ENCODE results near the gene TREML2.
A peak's percentile ranks its signal among the peaks of the same experiment; 100 is the strongest.
"Not testable (repeated sequence)": the region's sequence is repeated elsewhere in the genome, so short reads cannot be mapped to it uniquely, and the experiment has no call there.

Gene TREML2

GRCh38 chr6:41208439-41209106, 7.6 kb upstream of the TREML2 start:
- no peak for DNase-seq

DNA sequence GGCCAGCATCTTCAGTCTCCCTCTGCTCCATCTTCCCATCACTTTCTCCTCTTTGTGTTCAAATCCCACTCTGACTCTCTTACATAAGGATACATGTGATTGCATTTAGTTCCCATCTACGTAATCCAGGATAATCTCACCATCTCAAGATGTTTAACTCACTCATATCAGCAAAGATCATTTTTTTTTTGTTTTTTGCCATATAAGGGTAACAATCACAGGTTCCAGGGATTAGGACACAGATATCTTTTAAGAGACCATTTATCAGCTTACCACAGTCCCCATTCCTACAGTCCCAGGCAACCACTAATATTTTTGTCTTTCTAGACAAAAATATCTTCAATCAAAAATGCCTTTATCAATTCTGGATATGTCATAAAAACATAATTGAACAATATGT, 3.2 kb upstream of the TREML2 start:
- DNase-seq: no peak

DNA sequence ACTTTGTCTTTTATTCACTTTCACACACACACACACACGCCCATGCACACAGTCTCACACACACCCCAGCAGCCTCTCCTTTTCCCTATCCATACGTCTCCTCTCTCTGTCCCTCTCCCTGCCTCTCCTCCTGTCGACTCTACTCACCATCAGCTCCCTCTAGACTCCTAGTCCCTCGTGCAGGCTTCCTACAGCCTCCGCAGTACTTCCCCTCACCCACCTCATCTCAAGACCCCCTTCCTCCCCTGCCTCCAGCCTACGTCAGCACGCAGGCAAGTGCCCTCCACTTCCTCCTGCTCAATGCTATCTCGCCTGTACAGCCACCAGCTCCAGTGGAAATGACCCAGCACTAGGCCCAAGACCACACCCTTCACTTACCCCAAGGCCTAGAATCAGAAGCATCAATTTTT, 820 bp upstream of the TREML2 start:
- no peak for DNase-seq

DNA sequence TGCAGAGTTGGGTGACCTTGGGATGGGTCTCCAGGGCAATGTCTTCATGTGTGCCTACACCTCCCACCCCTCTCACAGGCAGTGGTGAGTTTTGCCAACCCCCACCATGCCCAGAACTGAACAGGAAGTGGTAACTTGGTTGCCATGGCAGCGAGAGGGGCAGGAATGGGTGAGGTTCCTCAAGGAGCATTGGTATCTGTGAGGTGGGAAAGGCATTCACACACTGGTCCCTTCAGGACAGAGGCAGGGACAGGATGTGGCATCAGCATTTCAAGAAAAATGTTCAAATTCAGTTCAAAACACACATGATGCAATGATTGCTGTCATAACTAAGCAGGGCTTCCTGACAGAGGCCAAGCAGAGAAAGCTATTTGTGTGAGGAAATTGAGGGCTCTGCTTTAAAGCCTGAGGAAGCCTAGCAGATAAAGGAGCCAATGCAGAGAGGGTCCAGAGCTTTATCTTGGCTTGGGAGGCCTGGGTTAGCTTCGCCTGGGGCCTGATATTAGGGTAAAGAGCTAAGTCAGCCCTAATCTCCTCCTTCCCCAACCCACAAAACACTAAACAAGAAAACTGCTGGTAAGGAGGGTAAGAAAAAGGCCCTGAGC, 551 bp downstream of the TREML2 start:
- DNase-seq: peak; percentile 59

- no peak for DNase-seq
These were observed 1.2 kb downstream of the TREML2 start for GRCh38 chr6:41199552-41200246.

GRCh38 chr6:41197234-41197633, 3.7 kb downstream of the TREML2 start:
- DNase-seq: no peak

DNA sequence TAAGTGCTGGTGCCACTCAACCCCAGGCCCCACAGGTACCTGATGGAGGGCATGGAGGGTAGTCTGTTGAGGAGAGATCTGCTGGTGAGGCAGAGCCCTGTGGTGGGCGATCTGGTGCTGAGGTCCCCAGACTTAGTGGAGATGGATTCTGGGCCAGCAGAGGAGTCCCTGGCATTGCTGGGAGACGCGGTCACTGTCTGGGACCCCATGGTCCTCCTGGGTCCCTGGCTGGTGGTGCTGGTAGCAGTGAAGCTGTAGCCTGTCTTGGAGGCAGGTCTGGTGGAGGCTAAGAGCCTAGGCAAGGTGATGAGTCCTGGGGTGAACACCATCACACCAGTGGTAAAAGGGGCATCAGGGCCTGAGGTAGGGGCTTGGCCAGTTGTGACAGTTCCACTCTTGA, 6.6 kb downstream of the TREML2 start:
- no peak for DNase-seq

DNA sequence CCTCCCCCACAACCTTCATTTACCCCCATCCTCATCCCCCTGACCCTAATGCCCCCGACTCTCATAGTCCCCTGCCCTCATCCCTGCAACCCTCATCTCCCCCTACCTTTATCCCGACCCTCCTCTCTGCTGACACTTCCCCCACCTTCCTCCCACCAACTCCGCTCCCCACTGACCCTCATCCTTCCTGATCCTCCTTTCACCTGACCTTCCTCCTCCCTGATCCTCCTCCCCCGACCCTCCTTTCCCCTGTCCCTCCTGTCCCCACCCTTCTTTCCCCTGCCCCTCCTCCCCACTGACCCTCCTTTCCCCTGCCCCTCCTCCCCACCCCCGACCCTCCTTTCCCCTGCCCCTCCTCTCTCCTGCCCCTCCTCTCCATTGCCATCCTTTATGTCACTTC, 7.1 kb downstream of the TREML2 start:
- DNase-seq: no peak

DNA sequence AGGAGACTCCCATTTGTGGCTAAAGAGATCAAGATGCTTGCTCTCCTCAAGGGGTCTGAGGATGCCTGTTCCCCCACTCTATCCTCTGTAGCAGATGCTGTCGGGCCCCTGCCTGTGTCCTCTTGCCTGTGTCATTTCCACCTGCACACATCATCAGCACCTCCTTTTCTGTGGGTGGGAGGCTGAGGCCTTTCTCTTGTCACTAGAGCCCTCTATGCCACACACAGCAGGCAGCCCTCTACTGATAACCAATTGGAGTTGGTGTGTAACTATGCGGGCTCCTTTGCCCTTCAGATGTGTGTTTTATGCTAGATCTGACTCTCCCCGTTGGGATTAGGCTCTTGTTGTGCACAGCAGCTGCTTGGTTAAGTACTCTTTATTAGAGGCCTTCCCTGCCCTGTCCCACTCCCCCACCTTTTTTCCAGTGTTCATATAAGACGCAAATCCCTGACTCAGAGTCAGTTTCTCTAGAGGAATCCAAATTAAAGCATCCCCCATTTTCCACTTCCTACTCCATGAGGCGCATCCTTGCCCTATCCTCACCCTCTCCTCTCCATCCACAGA, 7.7 kb downstream of the TREML2 start:
- no peak for DNase-seq

DNA sequence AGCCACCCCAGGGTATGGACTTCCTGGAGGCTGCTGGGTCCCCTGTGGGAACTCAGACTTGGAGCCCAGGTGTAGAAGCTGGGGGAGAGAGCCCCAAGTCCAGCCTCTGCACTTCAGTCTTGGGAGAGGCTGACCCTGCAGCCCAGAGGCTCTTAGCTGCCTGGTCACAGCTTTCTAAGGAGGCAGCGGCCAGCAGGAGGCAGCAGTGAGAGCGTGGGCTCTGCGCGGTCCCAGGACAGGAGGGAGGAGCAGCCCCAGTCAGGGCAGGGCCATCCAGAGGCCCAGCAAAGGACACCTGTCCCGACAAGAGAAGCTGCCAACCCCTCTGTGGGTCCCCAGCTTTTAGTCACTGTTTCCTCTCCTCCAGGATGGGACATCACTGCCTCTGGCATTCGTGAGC, 9.4 kb downstream of the TREML2 start:
- DNase-seq: no peak

DNA sequence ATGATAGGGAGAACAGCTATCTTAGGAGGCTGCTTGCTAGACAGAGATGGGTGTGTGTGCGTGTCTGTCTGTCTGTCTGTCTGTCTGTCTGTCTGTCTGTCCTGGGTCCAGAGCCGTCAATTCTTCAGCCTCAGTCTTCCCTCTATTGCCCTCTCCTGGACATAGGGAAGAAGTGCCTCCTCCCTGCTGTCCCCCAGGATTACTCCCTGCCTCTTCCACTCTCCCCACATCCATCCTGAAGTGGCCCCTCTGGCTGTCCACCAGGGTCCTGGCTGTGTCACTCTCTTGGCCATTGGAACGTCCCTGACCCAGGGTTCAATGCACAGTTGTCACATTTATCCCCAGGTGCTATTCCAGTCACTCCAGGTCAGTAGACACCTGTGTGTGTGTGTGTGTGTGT, 10.2 kb downstream of the TREML2 start:
- DNase-seq: no peak

GRCh38 chr6:41189967-41190366, 11.0 kb downstream of the TREML2 start:
- no peak for DNase-seq

GRCh38 chr6:41189046-41189445, 11.9 kb downstream of the TREML2 start:
- not testable (repeated sequence) for DNase-seq

DNA sequence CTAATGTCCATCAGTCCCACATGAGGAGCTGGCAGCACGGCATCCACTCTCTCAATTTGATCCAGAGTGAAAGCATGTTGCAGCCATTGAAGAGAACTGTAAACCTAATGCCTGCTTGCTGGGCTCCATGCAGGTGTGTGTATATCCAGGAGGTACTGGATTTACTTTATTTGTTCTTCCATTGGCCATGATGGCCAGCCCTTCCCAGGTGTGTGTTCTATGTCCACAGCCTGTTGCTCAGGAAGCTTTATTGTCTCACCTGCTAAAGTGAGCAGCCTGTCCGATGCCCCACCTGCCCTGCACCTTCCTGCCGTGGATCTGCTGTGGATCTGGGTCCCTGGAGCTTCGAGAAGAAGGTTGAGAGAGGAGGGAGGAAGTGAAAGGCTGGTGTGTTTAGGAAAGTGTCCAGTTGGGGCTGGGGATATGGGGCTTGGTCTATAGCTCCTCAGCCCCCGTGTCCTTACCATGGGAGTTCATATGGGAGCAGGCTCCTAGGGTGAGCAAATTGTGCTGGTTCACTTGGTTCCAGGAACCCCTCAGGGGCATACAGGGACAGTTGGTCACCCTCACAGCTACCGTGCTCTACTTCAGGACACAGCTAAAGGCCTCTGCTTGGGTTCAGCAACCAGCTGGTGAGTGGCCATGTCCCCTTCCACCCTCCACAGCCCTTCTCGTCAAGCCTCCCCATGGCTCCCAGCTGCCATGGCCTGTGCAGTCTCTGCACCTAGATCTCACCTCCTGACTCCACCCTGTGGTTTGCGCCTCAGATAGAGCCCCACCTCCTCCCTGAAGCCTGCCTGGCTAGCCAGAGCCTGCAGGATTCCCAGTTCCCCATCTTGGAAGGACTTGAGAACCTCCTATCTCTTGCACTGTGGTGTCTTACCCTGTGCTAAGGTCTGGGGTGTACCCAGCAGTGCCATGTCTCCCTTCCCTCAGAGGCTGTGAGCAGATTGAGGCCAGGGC, 12.7 kb downstream of the TREML2 start:
- DNase-seq: no peak

DNA sequence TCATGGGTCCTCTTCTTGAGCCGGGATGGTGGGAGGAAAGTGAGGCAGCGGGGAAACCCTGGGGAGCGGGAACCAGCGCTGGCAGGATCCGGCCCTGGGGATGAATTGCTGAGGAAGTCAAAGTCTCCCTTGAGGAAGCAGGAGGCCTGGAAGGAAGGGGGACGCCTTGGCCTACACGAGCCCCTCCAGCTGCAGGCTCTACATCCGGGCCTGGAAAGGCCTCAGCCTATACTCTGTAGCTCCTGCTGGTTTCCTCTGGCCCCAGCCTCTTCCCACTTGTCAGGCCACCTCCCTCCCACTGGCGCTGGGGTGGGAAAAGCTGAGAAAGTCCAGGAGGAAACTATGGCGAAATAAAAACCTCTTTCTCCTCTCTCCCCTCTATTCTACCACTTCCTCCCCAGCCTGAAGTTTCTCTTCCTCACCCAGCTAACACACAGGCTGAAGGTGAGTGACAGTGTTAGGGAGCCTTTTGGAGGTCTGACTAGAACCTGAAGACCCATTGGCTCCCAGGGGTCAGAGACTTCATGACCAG, 14.9 kb downstream of the TREML2 start:
- DNase-seq: no peak

DNA sequence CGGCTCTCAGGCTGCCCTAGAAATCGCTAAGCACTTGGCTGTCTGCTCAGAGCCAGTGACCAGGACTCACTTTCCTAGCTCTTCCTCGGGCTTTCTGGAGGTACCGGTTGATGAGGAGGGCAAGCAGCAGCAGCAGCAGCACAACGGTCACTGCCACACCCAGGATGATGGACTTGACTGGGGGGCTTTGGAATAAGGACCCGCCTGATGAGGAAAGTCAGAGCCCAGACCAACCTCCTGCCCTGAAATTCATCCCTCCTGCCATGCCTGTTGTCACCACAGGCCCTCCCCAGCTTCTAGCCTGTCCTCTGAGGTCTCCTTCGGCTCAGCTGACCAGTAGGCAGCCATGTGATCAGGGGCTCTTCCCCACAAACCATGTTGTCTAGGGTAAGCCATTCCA, 16.2 kb downstream of the TREML2 start:
- DNase-seq: no peak

DNA sequence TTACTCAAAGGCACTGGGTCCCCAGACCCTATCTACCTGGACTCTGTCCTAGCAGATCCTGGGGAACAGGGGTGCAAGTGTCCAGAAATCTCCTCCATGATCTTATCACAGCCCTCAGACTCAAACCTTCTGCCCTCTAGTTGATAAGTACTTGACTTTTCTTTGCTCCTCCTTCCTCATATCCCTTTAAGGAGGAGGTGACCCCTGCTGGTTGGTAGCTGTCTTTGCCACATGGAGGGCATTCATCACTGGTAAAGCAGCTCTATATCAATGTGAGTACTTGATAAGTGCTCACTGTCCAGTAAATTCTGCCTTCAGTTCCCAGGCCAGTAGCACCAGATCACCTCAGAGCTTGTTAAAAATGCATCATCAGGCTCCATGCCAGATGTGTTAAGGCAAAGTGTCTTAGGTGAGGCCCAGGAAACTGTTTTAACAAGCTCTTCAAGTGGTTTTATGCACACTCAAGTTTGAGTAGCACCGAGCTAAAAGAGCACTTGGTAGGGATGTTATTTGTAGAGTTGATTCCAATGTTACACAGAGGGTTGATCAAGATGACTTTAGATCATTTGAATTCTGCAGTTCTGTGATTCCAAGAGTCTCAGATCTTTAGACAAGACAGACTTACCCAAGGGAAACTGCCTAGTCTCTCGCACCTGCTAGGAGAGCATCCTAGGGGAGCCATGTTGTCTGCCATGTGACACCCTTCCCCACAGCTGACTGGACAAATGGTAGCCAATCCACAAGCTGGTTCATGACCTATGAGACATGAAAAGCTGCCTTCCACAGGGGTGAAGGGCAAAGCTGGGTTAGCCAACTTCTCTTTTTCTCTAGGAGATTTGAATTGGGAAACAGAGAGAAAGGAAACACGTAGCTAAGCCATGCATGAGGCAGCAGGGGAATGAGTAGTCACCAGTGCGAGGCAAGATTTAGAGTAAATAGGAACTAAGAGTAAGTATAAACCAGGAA, 18.6 kb downstream of the TREML2 start:
- DNase-seq: peak; percentile 51

- DNase-seq: no peak
These were observed 19.4 kb downstream of the TREML2 start for GRCh38 chr6:41181566-41181965.

DNA sequence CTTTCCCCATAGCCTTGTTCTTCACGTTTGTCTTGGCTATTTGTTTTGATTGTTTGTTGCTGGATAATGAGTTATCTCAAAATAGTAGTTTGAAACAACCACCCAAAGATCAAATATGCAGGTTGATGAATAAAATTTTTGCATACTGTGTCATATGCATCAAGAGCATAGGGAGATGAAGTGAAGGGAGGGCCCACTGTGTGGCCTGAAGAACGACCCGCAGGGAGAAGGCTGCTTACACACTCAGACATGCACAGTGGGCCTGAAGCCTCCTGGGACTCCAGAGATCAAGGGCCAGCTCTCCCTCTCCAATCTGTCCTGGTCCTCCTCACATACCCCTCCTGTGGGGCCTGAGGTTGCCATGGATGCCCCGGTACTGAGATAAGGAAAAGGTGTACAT, 21.8 kb downstream of the TREML2 start:
- no peak for DNase-seq

DNA sequence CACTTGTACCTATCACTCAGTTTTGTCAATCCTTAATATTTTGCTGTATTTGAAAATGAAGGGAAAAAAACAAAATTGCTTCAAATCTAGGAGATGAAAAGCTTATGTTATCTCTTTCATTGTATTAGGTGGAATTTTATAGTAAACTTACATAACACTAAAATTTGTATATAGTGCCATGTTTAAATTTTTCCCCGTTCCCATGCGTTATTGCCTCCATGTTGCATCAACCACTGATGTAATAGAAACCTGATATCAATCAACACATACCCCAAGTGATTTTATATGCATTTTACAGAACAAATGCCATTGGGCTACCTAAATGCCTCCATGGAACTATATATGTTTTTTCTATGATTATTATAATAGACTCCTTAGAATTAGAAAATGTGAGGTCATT, 23.3 kb downstream of the TREML2 start:
- no peak for DNase-seq

DNA sequence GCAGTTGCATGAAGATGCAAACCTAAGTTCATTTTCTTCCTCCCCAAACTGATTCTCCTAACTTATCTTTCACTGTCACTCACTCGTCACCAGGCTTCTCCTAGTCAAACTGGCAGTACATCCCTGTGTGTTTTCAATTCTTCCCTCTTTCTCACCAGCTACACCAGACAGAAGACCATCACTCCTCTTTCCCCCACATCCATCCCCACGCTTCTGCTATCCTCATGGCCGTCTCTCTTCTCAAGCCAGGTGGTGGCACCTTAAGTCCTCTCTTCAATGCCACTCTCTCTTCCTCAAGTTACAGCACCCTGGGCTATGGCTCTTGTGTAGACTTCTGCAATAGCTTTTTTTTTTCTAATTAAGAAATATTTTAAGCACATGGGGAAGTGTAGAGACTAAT, 23.7 kb downstream of the TREML2 start:
- no peak for DNase-seq
